Measurements from ENCODE around the gene NFATC1. TPM values are rescaled to one million over a fixed set of nuclear protein-coding genes. Genes with fewer than 3 reads are reported as not detected.

NFATC1 gene
- total RNA-seq, 1 donor from 2014 or later: 6.1 TPM

- no peak for TF ChIP-seq CTCF (conservative IDR thresholded peaks at IDR 0.05)
- Mint-ChIP-seq H3K4me1 (ENCODE audit: unreplicated experiment) (peaks cover 3% of the 10 kb centered on the region), H3K4me3 (no peak overlapping the region), H3K27ac (no peak overlapping the region), H3K36me3 (no peaks in the 10 kb centered on the region), H3K27me3 (no peaks in the 10 kb centered on the region), H3K9me3 (no peaks in the 10 kb centered on the region)
- DNase-seq (ENCODE audit: extremely low spot score, unreplicated experiment): peak; percentile 65
These were observed 182.0 kb downstream of the NFATC1 start for GRCh38 chr18:79577451-79578395.

- no peaks in the 10 kb centered on the region for H3K9me3 Mint-ChIP-seq
- peaks cover 8% of the 10 kb centered on the region for H3K4me1 Mint-ChIP-seq (ENCODE audit: unreplicated experiment)
- no peak overlapping the region for H3K27ac Mint-ChIP-seq
- DNase-seq (ENCODE audit: extremely low spot score, unreplicated experiment): peak; percentile 66
- H3K27me3 Mint-ChIP-seq: no peaks in the 10 kb centered on the region
- no peak for TF ChIP-seq CTCF (conservative IDR thresholded peaks at IDR 0.05)
- no peaks in the 10 kb centered on the region for H3K36me3 Mint-ChIP-seq
- no peak overlapping the region for H3K4me3 Mint-ChIP-seq
These were observed 182.9 kb downstream of the NFATC1 start for GRCh38 chr18:79578396-79579260.

Measured in type B pancreatic cell (in vitro differentiated cells).